ENCODE measurements around the gene GID8. TPM values are rescaled to one million over a fixed set of nuclear protein-coding genes. Genes with fewer than 3 reads are reported as not detected.

Gene GID8
- total and polyA plus RNA-seq, 7 experiments from 2014 or later: 19.6 to 48.0 (median 34.8) TPM

- H3K4me1 ChIP-seq (ENCODE audit: control insufficient read depth in 2 of 2, insufficient read depth in 2 of 2, low read length in 2 of 2): peaks cover 0 to 9% of the 10 kb centered on the region in 2 donors
- no peak overlapping the region for H3K4me3 ChIP-seq (ENCODE audit: low read length)
- H3K9me3 Mint-ChIP-seq: peaks cover 0 to 2% (median 0%) of the 10 kb centered on the region in 11 donors
These were observed 30.6 kb downstream of the GID8 start for GRCh38 chr20:62968378-62969178.

GRCh38 chr20:62969179-62969760 lies 31.3 kb downstream of the GID8 start:
- Mint-ChIP-seq H3K4me3 (no peak overlapping the region), H3K9me3 (peaks cover 0 to 3% (median 0%) of the 10 kb centered on the region in 11 donors), H3K4me1 (peaks cover 10 to 19% (median 14%) of the 10 kb centered on the region in 7 donors), H3K27ac (peak overlapping the region in 1 of 9 donors; percentile 29), H3K36me3 (no peaks in the 10 kb centered on the region), H3K27me3 (peaks cover 18 to 26% (median 21%) of the 10 kb centered on the region in 5 donors)
- H3K9me3 ChIP-seq (ENCODE audit: control insufficient read depth in 2 of 3, low read length in 3 of 3): no peaks in the 10 kb centered on the region
- intact Hi-C loops (cut with micrococcal nuclease): no loop called here
- H3K36me3 ChIP-seq (ENCODE audit: control insufficient read depth in 2 of 3, insufficient read depth in 3 of 3, low read length in 3 of 3): no peaks in the 10 kb centered on the region
- ChIA-PET CTCF (interaction anchor here (1.3 to 3.2 kb wide), 2 partner anchors 10 to 15 kb away, joined by 4 to 11 read pairs; no protein-coding TSS in a partner anchor), POLR2A (no interaction called here)
- DNase-seq (no peak), ATAC-seq (no peak)
- H3K4me1 ChIP-seq (ENCODE audit: control insufficient read depth in 2 of 2, insufficient read depth in 2 of 2, low read length in 2 of 2): peaks cover 0 to 9% of the 10 kb centered on the region in 2 donors
- no peak overlapping the region for H3K27ac ChIP-seq (ENCODE audit: low read depth, low read length)
- H3K4me3 ChIP-seq (ENCODE audit: low read length): no peak overlapping the region
- peaks cover 2 to 4% of the 10 kb centered on the region in 2 donors for H3K27me3 ChIP-seq (ENCODE audit: control insufficient read depth in 2 of 2, insufficient read depth in 2 of 2, low read length in 2 of 2)

More at GRCh38 chr20:62968378-62969178, 30.6 kb downstream of the GID8 start:
- H3K27ac Mint-ChIP-seq: no peak overlapping the region
- Histone ChIP-seq H3K27me3 (ENCODE audit: control insufficient read depth in 2 of 2, insufficient read depth in 2 of 2, low read length in 2 of 2) (peaks cover 0 to 2% of the 10 kb centered on the region in 2 donors), H3K36me3 (ENCODE audit: control insufficient read depth in 2 of 3, insufficient read depth in 3 of 3, low read length in 3 of 3) (no peaks in the 10 kb centered on the region), H3K9me3 (ENCODE audit: control insufficient read depth in 2 of 3, low read length in 3 of 3) (no peaks in the 10 kb centered on the region), H3K27ac (ENCODE audit: low read depth, low read length) (no peak overlapping the region)
- ChIA-PET CTCF (interaction anchor here (0.7 to 3.2 kb wide), 2 partner anchors 14 to 34 kb away, joined by 3 to 11 read pairs; no protein-coding TSS in a partner anchor), POLR2A (no interaction called here)
- no peak overlapping the region for H3K4me3 Mint-ChIP-seq
- DNase-seq (no peak), ATAC-seq (no peak)
- peaks cover 14 to 19% (median 15%) of the 10 kb centered on the region in 5 donors for H3K27me3 Mint-ChIP-seq
- intact Hi-C loops (cut with micrococcal nuclease): no loop called here
- H3K36me3 Mint-ChIP-seq: no peaks in the 10 kb centered on the region
- peaks cover 10 to 19% (median 14%) of the 10 kb centered on the region in 7 donors for H3K4me1 Mint-ChIP-seq

GRCh38 chr20:62969939-62970306 lies 32.0 kb downstream of the GID8 start:
- H3K27ac Mint-ChIP-seq: peak overlapping the region in 1 of 9 donors; percentile 30
- intact Hi-C loops (cut with micrococcal nuclease): no loop called here
- Histone ChIP-seq H3K9me3 (ENCODE audit: control insufficient read depth in 2 of 3, low read length in 3 of 3) (no peaks in the 10 kb centered on the region), H3K27ac (ENCODE audit: low read depth, low read length) (no peak overlapping the region), H3K4me1 (ENCODE audit: control insufficient read depth in 2 of 2, insufficient read depth in 2 of 2, low read length in 2 of 2) (peaks cover 0 to 9% of the 10 kb centered on the region in 2 donors), H3K4me3 (ENCODE audit: low read length) (no peak overlapping the region), H3K36me3 (ENCODE audit: control insufficient read depth in 2 of 3, insufficient read depth in 3 of 3, low read length in 3 of 3) (no peaks in the 10 kb centered on the region), H3K27me3 (ENCODE audit: control insufficient read depth in 2 of 2, insufficient read depth in 2 of 2, low read length in 2 of 2) (peaks cover 2 to 10% of the 10 kb centered on the region in 2 donors)
- peaks cover 24 to 33% (median 27%) of the 10 kb centered on the region in 5 donors for H3K27me3 Mint-ChIP-seq
- DNase-seq (no peak), ATAC-seq (no peak)
- H3K4me3 Mint-ChIP-seq: no peak overlapping the region
- CTCF ChIA-PET: interaction anchor here (1.3 to 3.2 kb wide), 2 partner anchors 10 to 15 kb away, joined by 4 to 11 read pairs; no protein-coding TSS in a partner anchor
- H3K9me3 Mint-ChIP-seq: peaks cover 0 to 3% (median 0%) of the 10 kb centered on the region in 11 donors
- H3K4me1 Mint-ChIP-seq: peaks cover 10 to 19% (median 14%) of the 10 kb centered on the region in 7 donors
- POLR2A ChIA-PET: interaction anchor here (1.1 to 1.3 kb wide), 2 partner anchors 10 to 21 kb away, joined by 3 read pairs; no protein-coding TSS in a partner anchor
- H3K36me3 Mint-ChIP-seq: no peaks in the 10 kb centered on the region

- peaks cover 10 to 19% (median 14%) of the 10 kb centered on the region in 7 donors for H3K4me1 Mint-ChIP-seq
- no peaks in the 10 kb centered on the region for H3K36me3 ChIP-seq (ENCODE audit: control insufficient read depth in 2 of 3, insufficient read depth in 3 of 3, low read length in 3 of 3)
- H3K27me3 Mint-ChIP-seq: peaks cover 27 to 36% (median 29%) of the 10 kb centered on the region in 5 donors
- H3K27me3 ChIP-seq (ENCODE audit: control insufficient read depth in 2 of 2, insufficient read depth in 2 of 2, low read length in 2 of 2): peaks cover 2 to 10% of the 10 kb centered on the region in 2 donors
- peaks cover 0 to 9% of the 10 kb centered on the region in 2 donors for H3K4me1 ChIP-seq (ENCODE audit: control insufficient read depth in 2 of 2, insufficient read depth in 2 of 2, low read length in 2 of 2)
- no peak overlapping the region for H3K4me3 ChIP-seq (ENCODE audit: low read length)
- no peak overlapping the region for H3K27ac ChIP-seq (ENCODE audit: low read depth, low read length)
- no peak overlapping the region for H3K4me3 Mint-ChIP-seq
- H3K9me3 Mint-ChIP-seq: peaks cover 0 to 3% (median 0%) of the 10 kb centered on the region in 11 donors
- intact Hi-C loops (cut with micrococcal nuclease): no loop called here
- H3K36me3 Mint-ChIP-seq: no peaks in the 10 kb centered on the region
- ChIA-PET POLR2A (interaction anchor here (0.7 to 1.3 kb wide), 4 partner anchors 10 to 98 kb away, joined by 3 to 6 read pairs (median 3); no protein-coding TSS in a partner anchor), CTCF (interaction anchor here (0.6 to 3.2 kb wide), 4 partner anchors 9 to 1095 kb away, joined by 3 to 11 read pairs (median 4); no protein-coding TSS in a partner anchor)
- H3K27ac Mint-ChIP-seq: no peak overlapping the region
- DNase-seq: no peak
- no peaks in the 10 kb centered on the region for H3K9me3 ChIP-seq (ENCODE audit: control insufficient read depth in 2 of 3, low read length in 3 of 3)
- ATAC-seq: no peak
These were observed 32.6 kb downstream of the GID8 start for GRCh38 chr20:62970307-62971210.

DNA sequence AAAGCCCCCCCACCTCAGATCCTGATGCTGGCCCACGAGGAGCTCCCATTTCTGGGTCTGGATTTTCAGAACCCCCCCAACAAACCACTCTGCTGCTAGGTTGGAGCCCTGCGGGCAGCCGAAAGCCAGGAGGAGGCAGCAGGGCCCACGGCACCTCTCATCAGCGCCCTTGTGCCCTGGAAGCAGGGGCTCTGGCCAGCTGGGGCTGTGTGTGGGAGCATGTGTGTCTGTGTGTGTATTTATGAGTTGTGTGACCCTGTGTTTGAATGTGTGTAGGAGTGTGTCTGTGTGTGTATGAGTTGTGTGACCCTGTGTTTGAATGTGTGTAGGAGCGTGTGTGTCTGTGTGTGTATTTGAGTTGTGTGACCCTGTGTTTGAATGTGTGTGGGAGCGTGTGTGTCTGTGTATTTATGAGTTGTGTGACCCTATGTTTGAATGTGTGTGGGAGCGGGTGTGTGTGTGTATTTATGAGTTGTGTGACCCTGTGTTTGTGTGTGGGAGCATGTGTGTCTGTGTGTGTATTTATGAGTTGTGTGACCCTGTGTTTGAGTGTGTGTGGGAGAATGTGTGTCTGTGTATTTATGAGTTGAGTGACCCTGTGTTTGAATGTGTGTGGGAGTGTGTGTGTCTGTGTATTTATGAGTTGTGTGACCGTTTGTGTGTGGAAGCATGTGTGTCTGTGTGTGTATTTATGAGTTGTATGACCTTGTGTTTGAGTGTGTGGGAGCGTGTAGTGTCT lies 33.4 kb downstream of the GID8 start:
- peaks cover 0 to 3% (median 0%) of the 10 kb centered on the region in 11 donors for H3K9me3 Mint-ChIP-seq
- Histone ChIP-seq H3K27ac (ENCODE audit: low read depth, low read length) (no peak overlapping the region), H3K4me3 (ENCODE audit: low read length) (no peak overlapping the region), H3K36me3 (ENCODE audit: control insufficient read depth in 2 of 3, insufficient read depth in 3 of 3, low read length in 3 of 3) (no peaks in the 10 kb centered on the region), H3K9me3 (ENCODE audit: control insufficient read depth in 2 of 3, low read length in 3 of 3) (no peaks in the 10 kb centered on the region), H3K27me3 (ENCODE audit: control insufficient read depth in 2 of 2, insufficient read depth in 2 of 2, low read length in 2 of 2) (peaks cover 2 to 10% of the 10 kb centered on the region in 2 donors), H3K4me1 (ENCODE audit: control insufficient read depth in 2 of 2, insufficient read depth in 2 of 2, low read length in 2 of 2) (peaks cover 0 to 9% of the 10 kb centered on the region in 2 donors)
- H3K36me3 Mint-ChIP-seq: no peaks in the 10 kb centered on the region
- ATAC-seq (no peak), DNase-seq (no peak)
- ChIA-PET POLR2A (interaction anchor here (0.7 to 1.5 kb wide), 6 partner anchors 11 to 99 kb away, joined by 3 to 9 read pairs (median 3); no protein-coding TSS in a partner anchor), CTCF (interaction anchor here (0.6 to 3.2 kb wide), 4 partner anchors 17 to 1094 kb away, joined by 3 to 11 read pairs (median 4); no protein-coding TSS in a partner anchor)
- peaks cover 27 to 44% (median 33%) of the 10 kb centered on the region in 5 donors for H3K27me3 Mint-ChIP-seq
- H3K27ac Mint-ChIP-seq: peak overlapping the region in 4 of 9 donors; percentile 7 to 44 (median 26)
- H3K4me3 Mint-ChIP-seq: peak overlapping the region in 8 of 10 donors; percentile 12 to 77 (median 56)
- intact Hi-C loops (cut with micrococcal nuclease): no loop called here
- peaks cover 10 to 19% (median 14%) of the 10 kb centered on the region in 7 donors for H3K4me1 Mint-ChIP-seq
